Right lobe of liver (tissue), 4 donors: Measurements from ENCODE around the gene TRPM3.

Experiments
- POLR2A ChIP-seq: fragments of 450-650 bp; IDR thresholded peaks from one replicate; pipeline ENCODE4 v1.6.1; 2017; ENCODE audit warnings: antibody characterized with exemption, mild to moderate bottlenecking
- TF ChIP-seq, protein P1 (sequence below), 4 donors: fragments of 200-600 bp in 3 of 4; fragments of 450-650 bp in 1 of 4; IDR thresholded peaks; one replicate each; pipeline versions ENCODE4 v1.5.1 to v1.8.0; 2016 to 2022; ENCODE audit warnings: antibody characterized with exemption in 4 of 4, mild to moderate bottlenecking in 2 of 4
- donor health status: DM: no; HTN: no; CAD: no.
- donor health status: DM: no; HTN: no; CAD: no.
- donor health status: DM: no; HTN: yes; CAD: no.

DNA sequence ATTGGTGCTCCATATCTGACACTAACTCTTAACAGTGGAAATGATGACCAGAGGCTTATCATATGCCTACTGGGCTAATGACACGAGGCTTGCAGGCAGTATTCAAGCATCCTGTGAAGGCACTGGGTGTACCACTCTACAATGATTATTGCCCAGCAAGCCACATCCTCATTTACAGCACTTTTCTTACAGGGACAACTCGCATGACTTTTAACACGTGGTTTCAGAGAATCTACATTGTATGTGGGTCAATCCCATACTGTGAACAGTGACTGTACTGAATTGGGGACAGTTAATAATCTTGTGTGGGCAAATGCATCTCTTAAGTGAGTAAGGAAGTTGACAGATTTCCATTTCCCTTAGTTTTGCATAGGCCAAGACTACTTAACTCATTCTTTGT, 260.0 kb downstream of the TRPM3 start:
- TF ChIP-seq, protein P1, sequence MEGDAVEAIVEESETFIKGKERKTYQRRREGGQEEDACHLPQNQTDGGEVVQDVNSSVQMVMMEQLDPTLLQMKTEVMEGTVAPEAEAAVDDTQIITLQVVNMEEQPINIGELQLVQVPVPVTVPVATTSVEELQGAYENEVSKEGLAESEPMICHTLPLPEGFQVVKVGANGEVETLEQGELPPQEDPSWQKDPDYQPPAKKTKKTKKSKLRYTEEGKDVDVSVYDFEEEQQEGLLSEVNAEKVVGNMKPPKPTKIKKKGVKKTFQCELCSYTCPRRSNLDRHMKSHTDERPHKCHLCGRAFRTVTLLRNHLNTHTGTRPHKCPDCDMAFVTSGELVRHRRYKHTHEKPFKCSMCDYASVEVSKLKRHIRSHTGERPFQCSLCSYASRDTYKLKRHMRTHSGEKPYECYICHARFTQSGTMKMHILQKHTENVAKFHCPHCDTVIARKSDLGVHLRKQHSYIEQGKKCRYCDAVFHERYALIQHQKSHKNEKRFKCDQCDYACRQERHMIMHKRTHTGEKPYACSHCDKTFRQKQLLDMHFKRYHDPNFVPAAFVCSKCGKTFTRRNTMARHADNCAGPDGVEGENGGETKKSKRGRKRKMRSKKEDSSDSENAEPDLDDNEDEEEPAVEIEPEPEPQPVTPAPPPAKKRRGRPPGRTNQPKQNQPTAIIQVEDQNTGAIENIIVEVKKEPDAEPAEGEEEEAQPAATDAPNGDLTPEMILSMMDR (IDR thresholded peaks at IDR 0.05) = no peak
- no peak for TF ChIP-seq POLR2A
